ENCODE data around the gene RPL36AL.

DNA sequence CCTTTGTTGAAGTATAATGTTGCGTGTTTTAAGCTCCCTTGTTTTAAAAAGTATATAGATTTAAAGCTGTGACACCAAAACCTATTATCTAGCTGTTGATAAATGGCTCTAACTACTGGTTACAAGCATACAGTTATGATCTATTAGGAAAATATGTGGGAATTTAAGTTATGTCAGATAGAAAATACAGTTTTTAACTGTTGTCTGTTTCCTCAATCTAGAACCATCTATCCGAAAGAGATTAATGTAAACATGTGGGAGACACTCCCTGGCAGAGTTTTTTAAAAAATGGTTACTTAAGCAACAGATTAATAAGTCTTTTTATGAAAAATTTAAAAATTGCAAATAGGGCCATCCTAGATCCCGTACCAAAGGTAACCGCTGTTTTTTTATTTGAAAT lies 8.2 kb downstream of the RPL36AL start:
- TF ChIP-seq CTCF (IDR thresholded peaks at IDR 0.05): no peak
- no peak for TF ChIP-seq POLR2A (IDR thresholded peaks at IDR 0.05; ENCODE audit: low read depth)
